ENCODE data around the gene CRTC3.
"Not testable (repeated sequence)": the region's sequence is repeated elsewhere in the genome, so short reads cannot be mapped to it uniquely, and the experiment has no call there.

CRTC3 gene

DNA sequence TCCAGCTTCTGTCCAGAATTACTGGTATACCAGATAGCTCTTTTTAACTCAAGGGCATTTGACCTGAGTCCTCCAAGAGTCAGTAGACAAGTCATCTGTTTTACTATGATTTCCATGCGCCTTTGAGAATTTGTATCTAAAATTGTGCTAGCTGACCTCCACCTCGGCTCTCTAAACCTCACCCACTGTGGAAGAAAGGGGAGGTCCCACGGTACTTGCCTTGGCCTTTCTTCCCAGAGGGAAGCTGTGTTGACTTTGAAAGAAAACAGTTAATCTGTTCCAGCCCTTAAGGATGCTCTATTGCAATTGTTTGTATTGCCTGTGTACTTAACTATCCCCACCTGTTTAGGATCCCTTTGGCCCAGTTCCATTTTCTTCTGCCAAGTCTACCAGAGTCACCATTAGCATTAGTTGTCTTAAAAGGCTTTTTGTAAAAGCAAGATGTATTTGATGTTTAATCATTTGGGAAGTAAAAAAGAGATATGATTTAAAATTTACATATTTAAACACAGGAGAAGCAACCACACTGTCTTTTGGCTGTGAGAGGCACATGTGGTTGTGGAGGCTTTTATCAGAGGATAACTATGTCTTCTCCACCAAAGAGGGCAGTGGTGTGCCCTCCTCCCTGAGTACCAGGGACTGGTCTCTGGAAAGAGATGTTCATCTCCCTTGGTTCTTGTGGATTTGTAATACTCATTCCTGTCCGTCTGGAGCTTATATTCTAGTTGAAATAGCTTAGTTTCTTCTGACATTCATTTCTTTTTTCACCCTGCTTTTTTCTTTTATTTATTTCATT is 88.8 kb downstream of the CRTC3 start:
- in situ Hi-C loops (cut with MboI; ENCODE audit: low sequenced_read_pairs): no loop called here

- in situ Hi-C loops (cut with MboI; ENCODE audit: low sequenced_read_pairs): no loop called here
Measured at GRCh38 chr15:90619468-90619867, 89.7 kb downstream of the CRTC3 start.

GRCh38 chr15:90619939-90620338 is 90.2 kb downstream of the CRTC3 start:
- in situ Hi-C loops (cut with MboI; ENCODE audit: low sequenced_read_pairs): no loop called here

- in situ Hi-C loops (cut with MboI; ENCODE audit: low sequenced_read_pairs): no loop called here
Measured at GRCh38 chr15:90620379-90621067, 90.8 kb downstream of the CRTC3 start.

DNA sequence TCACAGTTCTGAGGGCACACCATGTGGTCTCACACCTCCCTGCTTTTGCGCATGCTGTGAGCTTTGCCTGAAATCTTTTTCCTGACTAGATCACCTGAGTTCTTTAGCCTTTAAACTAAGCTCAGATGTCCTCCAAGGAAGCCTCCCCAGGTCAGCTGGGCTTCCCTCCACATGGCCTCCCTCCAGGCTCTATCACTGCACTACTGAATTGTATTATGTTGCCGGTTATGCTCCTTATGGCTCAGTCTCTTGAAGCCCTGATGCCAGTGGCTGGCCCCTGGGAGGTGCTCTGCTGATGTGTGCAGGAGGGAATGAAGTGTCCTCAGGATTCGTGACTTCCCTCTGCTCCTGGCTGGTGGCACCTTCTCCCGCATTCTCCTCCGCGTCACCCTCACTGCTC is 94.1 kb downstream of the CRTC3 start:
- in situ Hi-C loops (cut with MboI; ENCODE audit: low sequenced_read_pairs): no loop called here

DNA sequence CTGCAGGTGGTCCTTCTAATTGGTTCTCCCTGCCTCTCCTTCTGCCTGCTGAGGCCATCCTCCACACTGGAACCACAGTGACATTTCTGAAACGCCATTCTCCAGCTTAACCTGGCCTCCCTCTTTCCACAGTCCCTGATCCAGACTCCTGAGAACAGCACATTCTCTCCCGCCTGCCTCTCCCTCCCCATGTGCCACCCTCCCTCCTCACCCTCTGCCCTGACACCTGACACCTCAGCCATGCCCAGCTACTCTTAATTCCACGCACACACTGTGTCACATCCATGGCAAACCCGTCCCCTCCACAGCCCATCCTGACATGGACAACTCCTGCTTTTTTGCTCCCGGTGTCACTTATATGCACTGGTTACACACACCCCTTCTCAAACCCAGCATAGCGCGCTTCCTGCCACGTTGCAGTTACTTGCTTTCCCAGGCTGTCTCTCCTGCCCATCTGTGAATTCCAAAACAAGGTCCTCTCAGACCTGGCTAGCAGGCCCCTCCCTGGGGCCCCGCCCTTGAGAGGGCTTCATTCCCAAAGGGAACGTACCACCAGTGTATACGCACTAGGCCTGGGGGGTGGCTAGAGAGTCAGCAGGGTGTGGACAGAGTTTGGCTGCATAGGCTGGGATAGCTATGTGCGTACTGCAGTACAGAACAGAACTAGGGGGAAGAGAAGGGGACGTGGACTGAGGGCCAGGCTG is 94.7 kb downstream of the CRTC3 start:
- in situ Hi-C loops (cut with MboI; ENCODE audit: low sequenced_read_pairs): no loop called here

DNA sequence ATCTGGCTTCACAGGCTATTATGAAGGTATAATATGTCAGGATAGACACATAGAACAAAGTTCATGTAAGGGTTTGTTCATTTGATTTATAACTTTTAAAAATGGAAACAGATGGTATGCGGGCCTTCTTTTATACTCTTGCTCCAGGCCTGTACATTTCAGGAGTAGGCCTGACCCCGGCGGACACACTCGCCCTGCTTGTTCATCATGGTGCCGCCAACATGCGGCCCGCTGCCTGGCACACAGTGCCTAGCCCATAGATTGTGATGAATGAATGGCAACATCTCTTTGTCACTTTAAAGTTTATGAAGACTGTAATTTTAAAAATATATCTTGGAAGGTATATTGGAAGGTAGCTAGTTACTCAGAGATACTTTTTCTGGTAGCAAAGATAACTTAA is 95.3 kb downstream of the CRTC3 start:
- in situ Hi-C loops (cut with MboI; ENCODE audit: low sequenced_read_pairs): no loop called here

- in situ Hi-C loops (cut with MboI; ENCODE audit: low sequenced_read_pairs): no loop called here
Measured at GRCh38 chr15:90629217-90629616, 99.5 kb downstream of the CRTC3 start.

DNA sequence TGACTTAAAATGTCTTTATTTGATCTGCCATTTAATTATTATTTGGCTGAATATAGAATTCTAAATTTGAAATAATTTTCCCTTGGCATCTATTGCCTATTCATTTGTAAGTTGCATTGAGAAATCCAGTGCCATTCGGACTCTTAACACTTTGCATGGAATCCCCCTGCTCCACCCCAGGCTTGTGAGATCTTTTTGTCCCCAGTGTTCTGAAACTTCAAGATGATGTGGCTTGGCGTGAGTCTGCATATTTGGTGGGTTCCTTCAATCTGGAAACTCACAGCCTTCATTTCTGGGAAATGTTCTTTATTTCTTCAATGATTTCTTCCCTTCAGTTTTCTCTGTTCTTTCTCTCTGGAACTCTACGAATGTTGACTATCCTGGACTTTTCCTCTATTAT is 103.6 kb downstream of the CRTC3 start:
- in situ Hi-C loops (cut with MboI; ENCODE audit: low sequenced_read_pairs): no loop called here

GRCh38 chr15:90636993-90637392 is 107.3 kb downstream of the CRTC3 start:
- in situ Hi-C loops (cut with MboI; ENCODE audit: low sequenced_read_pairs): not testable (repeated sequence)

GRCh38 chr15:90637693-90638092 is 108.0 kb downstream of the CRTC3 start:
- in situ Hi-C loops (cut with MboI; ENCODE audit: low sequenced_read_pairs): no loop called here

GRCh38 chr15:90638201-90638691 is 108.5 kb downstream of the CRTC3 start:
- in situ Hi-C loops (cut with MboI; ENCODE audit: low sequenced_read_pairs): no loop called here

DNA sequence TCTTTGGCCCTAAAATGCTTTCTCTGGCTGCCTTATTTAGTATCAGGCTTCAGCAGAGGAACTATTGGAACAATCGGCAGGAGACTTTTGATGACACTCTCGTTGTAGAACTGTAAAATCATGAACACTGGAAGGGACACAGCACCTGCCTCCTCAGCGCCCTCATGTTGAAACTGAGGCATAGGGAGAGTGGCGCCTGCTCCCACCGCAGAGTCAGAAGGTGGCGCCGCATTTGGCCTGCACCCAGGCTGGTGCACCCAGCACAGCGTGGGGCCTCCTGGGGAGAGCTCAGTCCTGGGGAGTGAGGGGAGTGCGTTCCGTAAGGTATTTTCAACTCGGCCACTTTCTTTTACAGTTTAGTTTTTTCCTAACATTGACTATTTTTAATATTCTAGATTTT is 109.2 kb downstream of the CRTC3 start:
- in situ Hi-C loops (cut with MboI; ENCODE audit: low sequenced_read_pairs): no loop called here

DNA sequence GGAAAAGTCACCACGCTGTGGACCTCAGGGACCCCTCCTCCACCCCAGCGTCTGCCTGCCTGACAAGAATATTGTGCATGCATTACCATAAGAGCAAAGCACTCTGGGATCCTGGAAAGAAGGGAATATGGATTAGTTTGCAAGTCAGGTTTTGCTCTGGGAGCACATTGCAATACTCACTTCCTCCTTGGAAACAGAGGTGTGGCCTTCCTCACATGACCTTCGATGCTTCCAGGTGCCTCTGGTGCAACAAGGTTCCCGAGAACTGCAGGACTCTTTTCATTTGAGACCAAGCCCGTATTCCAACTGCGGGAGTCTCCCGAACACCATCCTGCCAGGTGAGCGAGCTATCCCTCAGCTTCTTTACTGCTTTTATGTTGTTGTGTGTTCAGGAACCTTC is 111.1 kb downstream of the CRTC3 start:
- in situ Hi-C loops (cut with MboI; ENCODE audit: low sequenced_read_pairs): loop anchor here (5.0 kb wide), 1 partner anchor 251 kb away; no protein-coding TSS in a partner anchor

- in situ Hi-C loops (cut with MboI; ENCODE audit: low sequenced_read_pairs): loop anchor here (5.0 kb wide), 1 partner anchor 250 kb away; no protein-coding TSS in a partner anchor
Measured at GRCh38 chr15:90641581-90642463, 112.1 kb downstream of the CRTC3 start.

DNA sequence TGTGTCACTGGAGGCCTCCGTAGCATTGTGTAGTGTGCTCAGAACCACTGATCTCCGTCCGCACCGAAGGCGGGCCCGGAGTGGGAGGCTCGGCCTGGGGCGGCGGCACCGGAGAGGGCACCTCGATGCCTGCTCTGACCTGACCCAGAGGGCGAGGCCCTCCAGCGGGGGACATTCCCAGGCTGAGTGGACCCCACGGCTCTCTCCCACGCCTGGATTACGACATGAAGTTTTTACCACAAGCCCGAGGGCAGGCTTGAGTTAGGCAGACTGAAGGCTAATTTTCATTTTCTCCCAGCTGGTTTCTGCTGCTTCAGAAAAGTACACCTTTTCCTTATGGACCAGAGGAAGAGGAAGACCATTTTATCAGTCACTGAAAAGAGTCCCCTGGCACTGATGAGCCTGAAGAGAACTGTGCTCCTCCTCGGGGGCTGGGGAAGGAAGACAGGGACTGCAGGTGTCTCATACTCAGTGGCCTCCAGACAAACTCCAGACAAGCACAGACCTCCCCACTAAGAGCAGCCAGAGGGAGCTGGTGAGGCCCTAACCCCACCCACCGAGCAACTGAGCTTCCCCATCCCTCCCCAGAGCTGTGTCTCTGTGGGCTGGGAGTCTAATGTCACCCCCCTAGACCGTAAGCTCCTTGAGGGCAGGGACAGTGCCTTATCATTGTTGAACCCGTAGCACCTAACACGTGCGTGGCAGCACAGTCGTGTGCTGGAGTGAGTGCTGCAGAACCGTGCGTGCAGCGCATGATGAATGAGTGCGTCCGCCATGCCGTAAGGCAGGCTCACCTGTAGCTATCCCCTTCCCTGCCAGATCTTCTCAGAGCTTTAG is 113.0 kb downstream of the CRTC3 start:
- in situ Hi-C loops (cut with MboI; ENCODE audit: low sequenced_read_pairs): loop anchor here (5.0 kb wide), 1 partner anchor 250 kb away; no protein-coding TSS in a partner anchor

DNA sequence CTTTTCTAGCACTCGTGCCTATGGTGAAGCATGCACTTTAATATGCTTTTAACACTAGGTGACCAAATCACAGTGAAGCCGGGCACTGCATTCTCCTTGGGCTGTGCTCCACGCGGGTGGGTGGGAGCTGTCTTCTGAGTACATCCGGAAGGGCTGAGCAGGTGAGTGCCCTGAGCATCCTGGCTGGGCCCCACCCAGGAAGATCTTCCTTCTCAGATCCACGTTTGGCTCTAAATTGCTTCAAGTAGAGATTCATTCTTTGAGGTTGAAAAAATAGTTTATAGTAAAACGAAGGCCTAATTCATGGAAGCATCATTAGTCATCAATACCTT is 113.5 kb downstream of the CRTC3 start:
- in situ Hi-C loops (cut with MboI; ENCODE audit: low sequenced_read_pairs): loop anchor here (5.0 kb wide), 1 partner anchor 249 kb away; no protein-coding TSS in a partner anchor

GRCh38 chr15:90644526-90644925 is 114.8 kb downstream of the CRTC3 start:
- in situ Hi-C loops (cut with MboI; ENCODE audit: low sequenced_read_pairs): loop anchor here (5.0 kb wide), 1 partner anchor 248 kb away; no protein-coding TSS in a partner anchor

DNA sequence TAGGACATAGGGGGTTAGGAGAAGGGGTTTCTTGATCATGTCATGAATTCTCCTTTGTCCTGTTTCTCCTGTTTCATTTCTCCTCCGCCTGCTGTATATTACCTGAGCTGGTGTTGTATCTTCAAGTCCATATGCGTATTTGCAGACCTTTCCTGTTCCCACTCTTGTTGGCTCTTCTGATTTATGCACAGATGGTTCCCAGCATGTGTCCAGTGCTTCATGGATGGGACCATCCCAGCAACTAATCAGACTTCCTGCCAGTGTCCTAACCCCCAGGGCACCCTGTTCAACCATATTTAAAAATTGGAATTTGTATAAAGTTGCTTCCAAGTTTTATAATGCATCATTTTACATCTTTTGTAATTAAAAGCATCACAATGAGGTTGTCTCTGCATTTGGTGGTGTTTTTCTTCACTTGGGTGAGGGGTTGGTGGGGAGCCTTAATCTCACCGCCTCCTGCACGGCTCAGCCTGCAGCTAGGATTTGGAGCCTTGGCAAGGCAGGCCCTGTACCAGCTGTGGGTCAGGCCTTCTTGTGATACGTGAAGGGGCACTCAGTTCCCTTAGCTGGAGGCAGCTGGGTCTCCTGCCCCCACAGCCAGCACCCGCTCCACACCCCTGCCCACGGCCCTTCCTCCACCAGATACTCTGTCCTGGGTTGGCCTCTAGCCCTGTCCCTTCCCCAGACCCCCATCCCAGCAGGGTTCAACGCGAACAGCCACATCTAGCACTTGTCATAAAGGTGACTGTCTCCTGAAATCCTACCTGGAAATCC is 115.4 kb downstream of the CRTC3 start:
- in situ Hi-C loops (cut with MboI; ENCODE audit: low sequenced_read_pairs): loop anchor here (5.0 kb wide), 1 partner anchor 247 kb away; no protein-coding TSS in a partner anchor

Measured in HL-60/S4 (cell line).